Measurements from ENCODE around the gene ACOX1.
"Not testable (repeated sequence)": the region's sequence is repeated elsewhere in the genome, so short reads cannot be mapped to it uniquely, and the experiment has no call there.

ACOX1 gene

GRCh38 chr17:75981019-75981615 lies 2.2 kb upstream of the ACOX1 start:
- DNase-seq (ENCODE audit: low read depth in 2 of 3, low spot score in 1 of 3): no peak

- no peak for DNase-seq (ENCODE audit: low read depth in 2 of 3, low spot score in 1 of 3)
Measured at GRCh38 chr17:75980188-75981018, 1.4 kb upstream of the ACOX1 start.

- DNase-seq (ENCODE audit: low read depth in 2 of 3, low spot score in 1 of 3): no peak
Measured at GRCh38 chr17:75979705-75980187, 780 bp upstream of the ACOX1 start.

- no peak for DNase-seq (ENCODE audit: low read depth in 2 of 3, low spot score in 1 of 3)
Measured at GRCh38 chr17:75976175-75976848, 2.7 kb downstream of the ACOX1 start.

- DNase-seq (ENCODE audit: low read depth in 2 of 3, low spot score in 1 of 3): no peak
Measured at GRCh38 chr17:75975757-75976174, 3.2 kb downstream of the ACOX1 start.

GRCh38 chr17:75975187-75975586 lies 3.8 kb downstream of the ACOX1 start:
- DNase-seq (ENCODE audit: low read depth in 2 of 3, low spot score in 1 of 3): not testable (repeated sequence)

- no peak for DNase-seq (ENCODE audit: low read depth in 2 of 3, low spot score in 1 of 3)
Measured at GRCh38 chr17:75970626-75971025, 8.3 kb downstream of the ACOX1 start.

GRCh38 chr17:75970011-75970523 lies 8.9 kb downstream of the ACOX1 start:
- DNase-seq (ENCODE audit: low read depth in 2 of 3, low spot score in 1 of 3): no peak

- not testable (repeated sequence) for DNase-seq (ENCODE audit: low read depth in 2 of 3, low spot score in 1 of 3)
Measured at GRCh38 chr17:75969044-75969443, 9.9 kb downstream of the ACOX1 start.

GRCh38 chr17:75965468-75965867 lies 13.5 kb downstream of the ACOX1 start:
- no peak for DNase-seq (ENCODE audit: low read depth in 2 of 3, low spot score in 1 of 3)

- DNase-seq (ENCODE audit: low read depth in 2 of 3, low spot score in 1 of 3): no peak
Measured at GRCh38 chr17:75959839-75960511, 19.0 kb downstream of the ACOX1 start.

GRCh38 chr17:75959051-75959838 lies 19.7 kb downstream of the ACOX1 start:
- DNase-seq (ENCODE audit: low read depth in 2 of 3, low spot score in 1 of 3): no peak

- no peak for DNase-seq (ENCODE audit: low read depth in 2 of 3, low spot score in 1 of 3)
Measured at GRCh38 chr17:75950855-75951554, 28.0 kb downstream of the ACOX1 start.

GRCh38 chr17:75950421-75950820 lies 28.5 kb downstream of the ACOX1 start:
- DNase-seq (ENCODE audit: low read depth in 2 of 3, low spot score in 1 of 3): no peak

GRCh38 chr17:75945211-75945610 lies 33.8 kb downstream of the ACOX1 start:
- no peak for DNase-seq (ENCODE audit: low read depth in 2 of 3, low spot score in 1 of 3)

- DNase-seq (ENCODE audit: low read depth in 2 of 3, low spot score in 1 of 3): no peak
Measured at GRCh38 chr17:75943491-75943890, 35.5 kb downstream of the ACOX1 start.

GRCh38 chr17:75942473-75942872 lies 36.5 kb downstream of the ACOX1 start:
- DNase-seq (ENCODE audit: low read depth in 2 of 3, low spot score in 1 of 3): no peak

- DNase-seq (ENCODE audit: low read depth in 2 of 3, low spot score in 1 of 3): no peak
Measured at GRCh38 chr17:75941442-75941819, 37.5 kb downstream of the ACOX1 start.

- peak; percentile 76 to 90 (median 83) for DNase-seq (ENCODE audit: low read depth in 2 of 3, low spot score in 1 of 3)
Measured at GRCh38 chr17:75940727-75941441, 38.1 kb downstream of the ACOX1 start, which contains the start of gene FBF1. FBF1 (minus strand) TSS chr17:75941042; CDS start chr17:75938149, 2,893 bp downstream.
